ENCODE data around the gene ESPL1.

ESPL1 gene

GRCh38 chr12:53267999-53268629, at the start of gene ESPL1:
TSS of gene ESPL1 (plus strand) at chr12:53268299. CDS start at chr12:53268767, 468 bp downstream.
- DNase-seq: peak; percentile 84

GRCh38 chr12:53218551-53219291, 49.4 kb upstream of the ESPL1 start:
- no peak for DNase-seq

- peak; percentile 66 for DNase-seq
These were observed 48.7 kb upstream of the ESPL1 start for GRCh38 chr12:53219292-53219955.

GRCh38 chr12:53219956-53220693, 48.0 kb upstream of the ESPL1 start:
- DNase-seq: peak; percentile 80

GRCh38 chr12:53220694-53221202, 47.4 kb upstream of the ESPL1 start:
- DNase-seq: peak; percentile 82

GRCh38 chr12:53221203-53222080, 46.7 kb upstream of the ESPL1 start:
- no peak for DNase-seq

GRCh38 chr12:53222170-53222721, 45.9 kb upstream of the ESPL1 start:
- no peak for DNase-seq

GRCh38 chr12:53222806-53223261, 45.3 kb upstream of the ESPL1 start:
- no peak for DNase-seq

- no peak for DNase-seq
These were observed 44.6 kb upstream of the ESPL1 start for GRCh38 chr12:53223389-53224060.

- no peak for DNase-seq
These were observed 43.8 kb upstream of the ESPL1 start for GRCh38 chr12:53224061-53224896.

- DNase-seq: no peak
These were observed 43.0 kb upstream of the ESPL1 start for GRCh38 chr12:53224897-53225634.

GRCh38 chr12:53225635-53226424, 42.3 kb upstream of the ESPL1 start:
- no peak for DNase-seq

- DNase-seq: no peak
These were observed 41.3 kb upstream of the ESPL1 start for GRCh38 chr12:53226815-53227214.

GRCh38 chr12:53227341-53227740, 40.8 kb upstream of the ESPL1 start:
- DNase-seq: no peak

- no peak for DNase-seq
These were observed 40.3 kb upstream of the ESPL1 start for GRCh38 chr12:53227836-53228235.

GRCh38 chr12:53229454-53229853, 38.6 kb upstream of the ESPL1 start:
- DNase-seq: no peak

- DNase-seq: no peak
These were observed 37.8 kb upstream of the ESPL1 start for GRCh38 chr12:53230108-53230845.

- DNase-seq: no peak
These were observed 36.5 kb upstream of the ESPL1 start for GRCh38 chr12:53231671-53231920.

All from stimulated activated CD4-positive, alpha-beta T cell treated with anti-CD3 and anti-CD28 coated beads, Interleukin-1b, Interleukin-23, amount 100 ng/mL, for 48 hours (primary cell).